HL-60/S4 (cell line): ENCODE data around the gene NANOS1.

Experiments
- in situ Hi-C: fragments of 300-500 bp; cut with MboI; formaldehyde crosslinking; loops from 2 replicates; pipeline ENCODE4 v1.14.3; 2022; ENCODE audit warnings: low sequenced_read_pairs

NANOS1 gene, protein sequence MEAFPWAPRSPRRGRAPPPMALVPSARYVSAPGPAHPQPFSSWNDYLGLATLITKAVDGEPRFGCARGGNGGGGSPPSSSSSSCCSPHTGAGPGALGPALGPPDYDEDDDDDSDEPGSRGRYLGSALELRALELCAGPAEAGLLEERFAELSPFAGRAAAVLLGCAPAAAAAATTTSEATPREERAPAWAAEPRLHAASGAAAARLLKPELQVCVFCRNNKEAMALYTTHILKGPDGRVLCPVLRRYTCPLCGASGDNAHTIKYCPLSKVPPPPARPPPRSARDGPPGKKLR

DNA sequence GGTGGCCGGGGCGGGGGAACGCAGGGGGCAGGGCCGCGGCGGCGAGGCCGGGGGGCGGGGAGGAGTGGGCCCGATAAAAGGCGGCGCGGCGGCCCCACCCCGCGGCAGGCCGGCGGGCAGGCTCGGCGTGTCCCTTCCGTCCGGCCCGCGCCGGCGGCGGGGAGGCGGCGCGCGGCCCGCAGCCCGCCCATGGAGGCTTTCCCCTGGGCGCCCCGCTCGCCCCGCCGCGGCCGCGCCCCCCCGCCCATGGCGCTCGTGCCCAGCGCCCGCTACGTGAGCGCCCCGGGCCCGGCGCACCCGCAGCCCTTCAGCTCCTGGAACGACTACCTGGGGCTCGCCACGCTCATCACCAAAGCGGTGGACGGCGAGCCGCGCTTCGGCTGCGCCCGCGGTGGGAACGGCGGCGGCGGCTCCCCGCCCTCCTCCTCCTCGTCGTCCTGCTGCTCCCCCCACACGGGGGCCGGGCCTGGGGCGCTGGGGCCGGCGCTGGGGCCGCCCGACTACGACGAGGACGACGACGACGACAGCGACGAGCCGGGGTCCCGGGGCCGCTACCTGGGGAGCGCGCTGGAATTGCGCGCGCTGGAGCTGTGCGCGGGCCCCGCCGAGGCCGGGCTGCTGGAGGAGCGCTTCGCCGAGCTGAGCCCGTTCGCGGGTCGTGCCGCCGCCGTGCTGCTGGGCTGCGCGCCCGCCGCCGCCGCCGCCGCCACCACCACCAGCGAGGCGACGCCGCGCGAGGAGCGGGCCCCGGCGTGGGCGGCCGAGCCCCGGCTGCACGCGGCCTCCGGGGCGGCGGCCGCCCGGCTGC, at the start of gene NANOS1:
NANOS1 (plus strand) TSS at position 102 of the 808 bp plus-strand sequence; CDS start at position 190, 88 bp downstream.
- in situ Hi-C loops: no loop called here

DNA sequence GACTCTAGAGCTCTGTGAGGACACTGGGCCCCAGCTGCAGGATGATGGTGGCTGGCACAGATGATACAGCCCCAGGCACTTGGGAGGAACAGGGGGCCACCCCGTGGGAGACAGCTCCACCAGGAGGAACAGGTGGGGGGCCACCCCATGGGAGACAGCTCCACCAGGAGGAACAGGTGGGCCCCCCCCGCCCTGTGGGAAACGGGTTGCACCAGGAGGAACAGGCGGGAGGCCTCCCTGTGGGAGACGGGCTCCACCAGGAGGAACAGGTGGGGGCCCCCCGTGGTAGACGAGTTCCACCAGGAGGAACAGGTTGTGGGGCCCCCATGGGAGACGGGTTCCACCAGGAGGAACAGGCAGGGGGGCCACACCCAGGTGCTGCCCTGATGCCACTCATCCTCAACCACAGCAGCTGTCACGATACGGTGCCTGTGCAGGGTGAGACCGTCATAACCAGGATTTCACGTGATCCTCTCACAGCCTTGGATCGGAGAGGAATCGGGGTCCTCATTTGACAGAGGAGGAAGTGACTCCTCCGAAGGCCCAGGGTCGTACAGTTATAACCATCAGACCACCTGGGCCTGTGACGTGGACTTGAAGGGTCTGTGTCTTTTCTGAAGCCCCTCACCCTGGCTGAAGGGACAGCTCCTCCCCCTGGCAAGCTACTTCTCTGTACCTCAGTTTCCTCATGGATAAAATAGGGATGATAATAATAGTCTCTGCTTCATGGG, 49.2 kb upstream of the NANOS1 start:
- in situ Hi-C loops: no loop called here

DNA sequence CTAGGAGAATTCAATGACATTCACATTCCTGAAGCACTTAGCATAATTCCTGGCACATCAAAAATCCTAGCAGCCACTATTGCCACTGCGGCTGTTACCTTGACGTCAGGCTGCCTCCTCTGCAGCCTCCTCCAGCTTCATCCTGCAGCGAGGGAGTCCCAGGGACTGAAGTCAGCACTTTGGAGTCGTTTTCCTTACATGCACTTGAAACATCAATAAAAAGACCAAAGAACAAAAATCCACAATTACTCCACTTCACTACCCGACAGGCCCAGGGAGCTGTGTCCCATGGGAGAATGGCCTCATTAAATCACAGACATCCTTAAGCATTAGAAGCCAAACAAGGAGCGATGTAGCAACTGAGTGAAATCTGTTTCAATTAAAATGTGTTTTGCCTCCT, 48.6 kb upstream of the NANOS1 start:
- in situ Hi-C loops: no loop called here

DNA sequence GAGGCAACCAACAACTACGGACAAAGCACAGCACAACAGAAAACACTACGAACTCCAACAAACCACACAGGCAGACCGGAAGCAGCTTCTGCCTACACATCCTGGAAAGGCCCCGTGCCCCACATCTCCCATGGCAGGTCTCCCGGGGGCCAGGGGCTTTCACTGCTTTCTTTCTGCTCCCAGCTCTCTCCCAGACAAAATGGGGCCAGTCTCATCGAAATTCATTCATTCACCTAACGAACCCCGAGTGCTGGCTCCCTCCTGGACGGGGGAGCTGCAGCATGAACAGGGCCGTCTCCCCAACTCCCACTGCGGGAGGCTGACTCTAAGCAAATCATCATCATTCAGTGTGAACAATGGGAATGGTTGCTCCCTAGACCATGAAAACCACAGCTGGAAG, 47.6 kb upstream of the NANOS1 start:
- in situ Hi-C loops: no loop called here

DNA sequence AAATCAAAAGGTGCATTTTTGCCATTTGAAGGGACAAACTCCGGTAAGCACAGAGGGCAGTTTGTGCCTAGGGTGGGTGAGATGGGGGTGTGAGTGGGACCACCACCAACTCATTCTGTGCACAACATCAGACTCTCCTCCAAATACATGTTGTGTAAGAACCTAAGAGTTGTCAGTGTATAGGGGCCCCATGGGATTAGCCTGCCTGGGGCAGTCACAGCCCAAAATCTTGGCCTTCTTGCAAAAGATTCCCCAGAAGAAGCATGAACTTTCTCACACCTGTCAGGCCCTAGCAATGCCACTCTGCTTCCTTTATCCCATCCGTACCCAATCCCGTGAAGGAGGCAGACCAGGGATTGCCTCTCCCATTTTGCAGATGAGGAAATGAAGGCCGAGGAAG, 47.1 kb upstream of the NANOS1 start:
- in situ Hi-C loops: no loop called here

DNA sequence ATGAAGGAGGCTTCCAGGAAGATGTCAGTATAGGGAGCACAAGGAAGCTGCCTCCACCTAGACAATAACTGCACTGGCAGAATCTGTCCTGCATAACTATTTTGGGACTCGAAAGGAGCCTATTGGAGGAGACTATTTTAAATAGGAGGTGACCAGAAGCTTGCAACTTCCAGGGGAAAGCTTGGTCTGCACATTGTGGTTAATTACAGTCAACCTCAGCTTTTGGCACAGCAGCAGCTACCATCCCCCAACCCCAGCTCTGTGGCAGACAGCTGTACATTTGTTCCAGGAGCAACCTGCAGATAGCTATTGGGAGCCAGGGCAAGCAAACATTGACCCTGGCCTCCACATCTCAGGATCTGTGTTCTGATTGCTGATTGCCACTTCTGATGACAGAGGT, 46.3 kb upstream of the NANOS1 start:
- in situ Hi-C loops: no loop called here

DNA sequence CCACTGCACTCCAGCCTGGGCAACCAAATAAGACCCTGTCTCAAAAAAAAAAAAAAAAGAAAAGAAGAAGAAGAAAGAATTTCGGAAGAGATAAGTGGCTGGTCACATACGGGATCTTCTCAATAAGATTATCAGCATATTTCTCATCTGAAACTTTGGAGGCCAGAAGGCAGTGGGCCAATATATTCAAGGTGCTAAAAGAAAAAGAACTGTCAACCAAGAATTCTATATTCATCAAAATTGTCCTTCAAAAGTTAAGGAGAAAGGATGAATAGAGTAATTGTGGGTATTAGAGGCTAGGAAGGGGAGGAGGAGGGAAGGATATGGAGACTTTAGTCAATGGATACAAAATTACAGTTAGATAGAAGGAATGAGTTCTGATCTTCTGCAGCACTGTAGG, 43.9 kb upstream of the NANOS1 start:
- in situ Hi-C loops: no loop called here

DNA sequence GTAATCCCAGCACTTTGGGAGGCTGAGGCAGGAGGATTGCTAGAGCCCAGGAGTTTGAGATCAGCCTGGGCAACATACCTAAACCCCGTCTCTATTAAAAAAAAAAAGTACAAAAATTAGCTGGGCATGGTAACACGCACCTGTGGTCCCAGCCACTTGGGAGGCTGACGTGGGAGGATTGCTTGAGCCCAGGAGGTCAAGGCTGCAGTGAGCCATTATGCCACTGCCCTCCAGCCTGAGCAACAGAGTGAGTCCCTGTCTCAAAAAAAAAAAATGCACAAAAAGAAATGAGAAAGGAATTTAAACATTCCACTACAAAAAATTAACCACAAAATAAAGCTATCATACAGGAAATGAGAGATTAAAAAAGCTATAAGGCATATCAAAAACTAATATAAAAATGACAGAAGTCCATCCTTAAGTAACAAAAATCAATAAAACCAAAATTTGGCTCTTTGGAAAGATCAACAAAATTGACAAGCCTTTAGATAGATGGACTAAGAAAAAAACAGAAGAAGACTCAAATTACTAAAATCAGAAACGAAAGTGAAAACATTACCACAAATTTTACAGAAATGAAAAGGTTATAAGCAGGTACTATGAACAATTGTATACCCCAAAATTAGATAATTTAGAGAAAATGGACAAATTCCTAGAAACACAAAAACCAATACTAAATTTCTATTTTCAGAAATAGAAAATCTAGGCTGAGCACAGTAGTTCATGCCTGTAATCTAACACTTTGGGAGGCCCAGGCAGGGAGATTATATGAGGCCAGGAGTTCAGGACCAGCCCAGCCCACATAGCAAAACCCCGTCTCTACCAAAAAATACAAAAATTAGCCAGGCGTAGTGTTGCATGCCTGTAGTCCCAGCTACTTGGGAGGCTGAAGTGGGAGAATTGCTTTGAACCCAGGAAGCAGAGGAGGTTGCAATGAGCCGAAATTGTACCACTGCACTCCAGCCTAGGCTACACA, 42.4 kb upstream of the NANOS1 start:
- in situ Hi-C loops: no loop called here

DNA sequence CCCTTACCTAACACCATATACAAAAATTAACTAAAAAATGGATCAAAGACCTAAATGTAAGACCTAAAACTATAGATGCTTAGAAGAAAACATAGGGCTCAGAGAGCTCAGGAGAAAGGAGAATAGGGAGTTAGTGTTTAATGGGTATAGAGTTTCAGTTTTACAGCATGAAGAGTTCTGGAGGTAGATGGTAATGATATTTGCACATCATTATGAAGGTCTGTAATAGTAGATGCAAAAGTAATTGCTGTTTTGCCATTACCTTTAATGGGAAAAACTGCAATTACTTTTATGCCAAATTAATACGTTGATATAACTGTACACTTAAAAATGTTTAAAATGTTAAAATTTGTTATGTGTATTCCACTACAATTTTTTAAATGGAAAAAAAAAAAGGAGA, 39.2 kb upstream of the NANOS1 start:
- in situ Hi-C loops: no loop called here

DNA sequence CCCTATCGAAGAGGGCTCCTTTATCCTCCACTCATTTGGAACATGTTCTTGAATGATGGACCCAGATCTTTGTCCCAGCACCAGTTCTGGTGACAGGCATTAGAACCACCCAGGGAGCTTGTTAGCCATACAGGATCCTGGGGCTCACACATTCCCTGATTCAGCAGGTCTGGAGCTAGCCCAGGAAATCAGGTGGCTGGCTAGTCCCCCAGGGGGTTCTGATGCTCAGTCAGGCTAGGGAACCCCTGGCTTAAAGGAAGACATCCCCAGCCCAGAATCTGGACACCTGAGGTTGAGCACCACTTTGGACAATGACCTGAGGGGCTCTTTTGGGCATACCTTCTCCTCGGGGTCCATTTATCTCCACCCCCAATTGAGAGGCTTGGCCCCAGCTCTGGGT, 37.0 kb upstream of the NANOS1 start:
- in situ Hi-C loops: no loop called here

DNA sequence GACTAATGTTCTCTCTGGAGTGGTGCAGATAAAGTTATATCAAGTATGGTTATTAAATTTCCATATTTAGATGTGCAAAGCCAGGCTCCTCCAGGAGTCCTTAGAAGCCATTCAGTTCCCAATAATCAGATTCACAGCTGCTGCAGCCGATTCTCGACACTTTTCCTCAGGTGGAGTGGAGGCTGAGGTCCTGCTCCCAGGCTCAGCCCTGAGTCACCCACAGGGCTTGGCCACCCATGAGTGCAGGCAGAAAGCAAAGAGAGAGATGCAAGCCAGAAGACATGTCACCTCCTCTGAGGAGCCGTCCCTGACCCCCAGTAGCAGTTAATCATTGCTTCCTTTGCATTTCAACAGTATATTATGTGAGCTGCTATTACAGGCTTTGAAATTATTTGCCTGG, 36.3 kb upstream of the NANOS1 start:
- in situ Hi-C loops: no loop called here

DNA sequence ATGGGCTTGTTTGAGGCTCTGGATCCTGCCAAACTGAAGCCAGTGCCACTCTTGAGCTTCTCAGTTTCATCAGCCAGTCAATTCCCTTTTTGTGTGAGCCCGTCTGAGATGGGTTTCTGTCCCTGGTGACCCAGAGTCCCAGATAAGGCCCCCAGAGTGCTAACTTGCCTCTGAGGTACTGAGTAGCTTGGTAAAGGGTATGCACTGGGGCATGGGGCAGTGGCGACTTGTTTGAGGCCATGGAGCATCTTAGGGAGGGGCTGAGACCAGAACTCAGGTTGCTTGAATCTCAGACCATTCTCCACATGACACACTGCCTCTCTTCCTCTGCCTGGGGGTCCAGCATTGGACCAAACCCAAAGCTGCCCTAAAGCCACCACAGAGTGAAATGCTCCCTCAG, 35.2 kb upstream of the NANOS1 start:
- in situ Hi-C loops: no loop called here

DNA sequence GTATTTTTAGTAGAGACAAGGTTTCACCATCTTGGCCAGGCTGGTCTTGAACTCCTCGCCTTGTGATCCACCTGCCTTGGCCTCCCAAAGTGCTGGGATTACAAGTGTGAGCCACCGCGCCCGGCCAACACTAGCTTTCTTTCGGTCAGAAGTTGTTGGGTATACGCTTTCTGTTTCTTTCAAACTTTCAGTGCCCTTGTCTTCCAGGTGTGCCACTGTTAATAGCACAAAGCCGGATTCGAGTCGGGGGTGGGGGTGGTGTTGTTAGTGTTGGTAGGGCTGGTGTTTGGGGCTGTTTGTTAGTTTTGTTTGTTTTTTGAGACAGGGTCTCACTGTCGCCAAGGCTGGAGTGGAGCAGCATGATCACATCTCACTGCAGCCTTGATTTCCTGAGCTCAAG, 33.8 kb upstream of the NANOS1 start:
- in situ Hi-C loops: no loop called here

DNA sequence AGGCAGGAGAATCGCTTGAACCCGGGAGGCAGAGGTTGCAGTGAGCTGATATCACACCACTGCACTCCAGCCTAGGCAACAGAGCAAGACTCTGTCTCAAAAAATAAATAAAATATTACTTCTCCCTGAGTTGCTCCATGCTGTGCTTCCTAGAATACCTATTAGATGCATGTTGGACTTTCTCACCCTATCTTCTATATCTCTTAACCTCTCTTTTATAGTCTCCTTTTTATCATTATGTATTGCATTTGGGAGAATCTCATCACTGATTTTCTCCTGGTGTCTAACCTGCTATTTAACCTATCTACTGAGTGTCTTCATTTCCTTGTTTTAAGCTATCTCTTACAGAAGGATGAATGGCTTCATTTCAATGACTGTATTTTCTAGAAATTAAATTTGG, 32.1 kb upstream of the NANOS1 start:
- in situ Hi-C loops: no loop called here

DNA sequence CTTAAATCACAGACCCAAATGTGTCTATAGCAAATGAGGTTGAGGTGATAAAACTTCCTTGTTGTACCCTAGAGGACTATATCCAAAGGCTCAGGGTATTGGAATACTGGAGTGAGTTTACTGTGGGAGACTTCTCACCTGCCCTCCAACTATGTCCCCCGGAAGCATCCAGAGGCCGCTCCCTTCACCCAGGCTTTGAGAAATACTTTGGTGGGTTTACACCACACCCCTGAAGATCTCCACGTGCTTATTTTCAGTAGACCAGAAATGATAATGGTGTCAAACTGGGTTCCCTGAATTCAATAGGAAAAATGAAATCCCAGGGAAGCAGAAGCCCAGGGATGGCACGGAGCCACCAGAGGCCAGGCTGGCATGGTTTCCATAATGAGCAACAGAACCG, 31.3 kb upstream of the NANOS1 start:
- in situ Hi-C loops: no loop called here

DNA sequence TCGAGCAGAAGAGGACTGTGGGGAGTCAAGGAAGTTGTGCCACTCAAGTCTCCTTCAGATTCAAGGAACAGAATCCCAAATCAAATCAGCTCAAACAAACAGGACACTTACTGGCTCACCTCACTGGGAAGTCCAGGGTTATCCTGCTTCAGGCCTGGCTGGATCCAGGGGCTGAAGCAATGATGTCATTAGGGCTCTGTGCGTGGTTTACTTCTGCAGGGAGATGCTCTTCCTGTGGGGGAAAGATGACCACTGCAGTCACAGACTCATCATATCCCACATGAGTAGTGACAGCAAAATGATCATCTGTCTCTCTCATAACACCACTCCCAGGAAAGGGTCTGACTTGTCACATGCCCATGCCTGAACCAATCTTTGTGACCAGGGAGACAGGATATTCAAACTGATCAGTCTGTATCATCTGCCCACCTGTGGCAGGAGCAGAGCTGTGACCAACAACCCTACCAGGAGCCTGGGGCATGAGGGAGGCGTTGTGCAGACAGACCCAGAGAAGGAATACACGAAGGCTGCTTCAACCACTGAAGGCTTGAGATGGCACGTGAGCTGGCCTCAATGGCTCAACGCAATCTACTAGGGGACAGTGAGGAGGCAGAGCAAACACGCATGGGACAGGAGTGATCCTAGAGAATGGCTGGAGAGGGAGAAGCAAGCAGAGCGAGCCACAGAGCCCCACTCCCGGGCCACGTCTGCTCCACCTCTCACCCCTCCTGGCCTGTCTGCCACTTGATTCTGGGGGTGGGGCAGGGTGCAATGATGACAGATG, 27.6 kb upstream of the NANOS1 start:
- in situ Hi-C loops: no loop called here

DNA sequence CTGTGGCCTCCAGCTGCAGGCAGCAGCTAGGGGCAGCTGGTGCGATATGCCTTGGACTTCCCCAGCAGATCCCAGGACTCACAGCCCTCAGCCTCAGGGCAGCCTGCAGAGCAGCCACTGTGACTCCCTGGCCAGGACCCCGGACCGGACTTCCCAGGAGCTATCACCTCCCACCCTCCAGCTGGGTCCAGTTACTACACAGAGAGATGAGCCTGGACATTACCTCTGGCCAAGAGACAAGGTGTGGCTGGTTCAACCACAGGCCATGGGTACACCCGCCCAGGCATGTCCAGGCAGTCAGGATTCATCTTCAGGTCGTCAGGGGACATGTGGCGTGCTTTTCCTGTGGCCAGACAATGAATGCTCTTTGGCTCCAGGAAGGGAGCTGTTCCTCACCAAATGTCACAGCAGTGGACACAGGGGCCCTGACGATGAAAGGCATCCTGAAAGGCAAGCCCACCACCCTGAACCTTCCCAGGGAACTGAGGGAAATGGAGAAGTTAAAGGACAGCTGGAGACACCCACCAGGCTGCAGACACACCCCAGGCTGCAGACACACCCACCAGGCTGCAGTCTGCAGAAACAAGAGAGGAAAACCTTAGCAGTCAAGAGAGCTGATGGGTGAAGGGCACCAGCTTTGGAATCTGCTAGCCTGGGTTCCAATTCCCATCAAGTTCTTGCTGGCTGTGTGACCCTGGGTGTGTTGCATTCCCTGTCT, 25.8 kb upstream of the NANOS1 start:
- in situ Hi-C loops: no loop called here

DNA sequence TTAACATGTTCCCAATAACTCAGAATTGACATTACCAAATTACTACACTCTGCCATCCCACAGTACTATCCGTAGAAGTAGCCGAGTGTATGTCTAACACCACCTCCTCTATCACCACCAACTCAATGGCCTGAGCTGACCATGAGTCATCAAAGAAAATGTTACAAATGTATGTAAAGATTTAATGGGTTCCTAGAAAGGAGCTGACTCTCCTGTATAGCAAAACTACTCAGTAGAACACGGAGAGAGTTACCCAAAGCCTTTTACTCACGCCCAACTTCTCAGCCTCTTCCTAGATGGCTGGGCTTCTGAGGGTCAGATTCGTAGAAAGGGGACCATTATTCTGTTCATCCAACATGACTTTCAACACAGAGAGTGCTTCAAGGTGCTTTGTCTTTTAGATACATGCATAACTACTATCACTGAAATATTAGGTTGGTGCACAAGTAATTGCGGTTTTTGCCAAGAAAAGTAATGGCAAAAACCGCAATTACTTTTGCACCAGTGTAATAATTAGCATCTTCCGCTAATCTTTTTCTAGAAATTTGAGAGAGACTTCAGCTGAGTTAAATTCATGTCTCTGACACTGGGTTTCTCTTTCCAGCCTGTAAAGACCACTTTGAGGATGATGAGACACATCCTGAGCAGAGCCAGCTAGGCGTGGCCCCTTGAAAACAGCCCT, 24.0 kb upstream of the NANOS1 start:
- in situ Hi-C loops: no loop called here
